ENCODE results near the gene PITX2.

The PITX2 gene

GRCh38 chr4:110624398-110624780 lies 1.5 kb upstream of the PITX2 start:
- DNase-seq (ENCODE audit: low spot score), result no peak

- DNase-seq (ENCODE audit: low spot score), result no peak
Observed at GRCh38 chr4:110623718-110624397, 981 bp upstream of the PITX2 start.

GRCh38 chr4:110621839-110622751 lies 782 bp downstream of the PITX2 start:
- DNase-seq (ENCODE audit: low spot score), result no peak

GRCh38 chr4:110621328-110621812 lies 1.5 kb downstream of the PITX2 start:
- DNase-seq (ENCODE audit: low spot score), result no peak

GRCh38 chr4:110620691-110621327 lies 2.1 kb downstream of the PITX2 start:
- DNase-seq (ENCODE audit: low spot score), result no peak

- no peak for DNase-seq (ENCODE audit: low spot score)
Observed at GRCh38 chr4:110620322-110620690, 2.6 kb downstream of the PITX2 start.

- no peak for DNase-seq (ENCODE audit: low spot score)
Observed at GRCh38 chr4:110619463-110620247, 3.2 kb downstream of the PITX2 start.

GRCh38 chr4:110618581-110619462 lies 4.1 kb downstream of the PITX2 start:
- no peak for DNase-seq (ENCODE audit: low spot score)

GRCh38 chr4:110617646-110618580 lies 5.0 kb downstream of the PITX2 start:
- no peak for DNase-seq (ENCODE audit: low spot score)

GRCh38 chr4:110617075-110617640 lies 5.7 kb downstream of the PITX2 start:
- DNase-seq (ENCODE audit: low spot score), result no peak

GRCh38 chr4:110616238-110617074 lies 6.4 kb downstream of the PITX2 start:
- DNase-seq (ENCODE audit: low spot score), result no peak

- DNase-seq (ENCODE audit: low spot score), result no peak
Observed at GRCh38 chr4:110615353-110616237, 7.3 kb downstream of the PITX2 start.

GRCh38 chr4:110614976-110615352 lies 7.9 kb downstream of the PITX2 start:
- no peak for DNase-seq (ENCODE audit: low spot score)

GRCh38 chr4:110614173-110614963 lies 8.5 kb downstream of the PITX2 start:
- DNase-seq (ENCODE audit: low spot score), result no peak

- DNase-seq (ENCODE audit: low spot score), result no peak
Observed at GRCh38 chr4:110613745-110614144, 9.1 kb downstream of the PITX2 start.

- no peak for DNase-seq (ENCODE audit: low spot score)
Observed at GRCh38 chr4:110612631-110613269, 10.1 kb downstream of the PITX2 start.
